SK-N-SH (cell line): ENCODE results near the gene TMEM174. TPM values are rescaled to one million over a fixed set of nuclear protein-coding genes. Genes with fewer than 3 reads are reported as not detected.
A peak's percentile ranks its signal among the peaks of the same experiment; 100 is the strongest.
"Not testable (repeated sequence)": the region's sequence is repeated elsewhere in the genome, so short reads cannot be mapped to it uniquely, and the experiment has no call there.

ENCODE experiments used
- CTCF ChIA-PET: fragments of 300-600, 350-600 bp; formaldehyde crosslinking; extraction: SDS; loops from one replicate; lab custom pipeline; 2021; lab: Yijun Ruan, JAX
- POLR2A ChIA-PET: fragments of 350-600 bp; sonication (Branson Sonifier 250); formaldehyde crosslinking; extraction: SDS; loops from one replicate; lab custom pipeline; 2020; ENCODE audit warnings: antibody characterized with exemption, inconsistent platforms; lab: Yijun Ruan, JAX
- DNase-seq: peaks from one replicate; pipeline ENCODE4 v3.0.0; 2012
- H2AFZ ChIP-seq: fragments of 200-600 bp; sonication (generic); 2 replicates; pipeline ENCODE4 v1.8.1; 2016; ENCODE audit warnings: antibody characterized with exemption, mild to moderate bottlenecking, low read depth
- H3F3A ChIP-seq: fragments of 200-600 bp; sonication (generic); replicated peaks from 2 replicates; pipeline ENCODE3; 2016; ENCODE audit warnings: antibody characterized with exemption, mild to moderate bottlenecking; ENCODE audit not compliant: insufficient read depth
- H3K27ac ChIP-seq, 2 experiments: fragments of 200-500 bp in 1 of 2; fragments of 200-600 bp in 1 of 2; sonication (Bioruptor generic) in 1 of 2; sonication (generic), shearing (Covaris generic) in 1 of 2; 2 replicates each; pipeline versions ENCODE4 v1.5.1 to v1.6.1; 2014 to 2016; ENCODE audit warnings: low read depth in 2 of 2, inconsistent platforms in 1 of 2, low read length in 1 of 2, mild to moderate bottlenecking in 1 of 2, mixed read lengths in 1 of 2
- H3K27me3 ChIP-seq: fragments of 200-600 bp; sonication (generic), shearing (Covaris generic); 2 replicates; pipeline ENCODE4 v1.6.1; 2016; ENCODE audit warnings: mixed run types; ENCODE audit not compliant: insufficient read depth
- H3K36me3 ChIP-seq, 2 experiments: fragments of 200-500 bp in 1 of 2; fragments of 200-600 bp in 1 of 2; sonication (Bioruptor generic) in 1 of 2; sonication (generic) in 1 of 2; replicated peaks in 1 of 2; 2 replicates each; pipeline versions ENCODE3 to v1.5.1; 2014 to 2016; ENCODE audit warnings: low read length in 1 of 2, mild to moderate bottlenecking in 1 of 2; ENCODE audit not compliant: insufficient read depth in 2 of 2, control insufficient read depth in 1 of 2
- H3K4me1 ChIP-seq, 2 experiments: fragments of 200-500 bp in 1 of 2; fragments of 200-600 bp in 1 of 2; sonication (Bioruptor generic) in 1 of 2; sonication (generic), shearing (Covaris generic) in 1 of 2; 2 replicates each; pipeline versions ENCODE4 v1.5.1 to v1.6.1; 2014 to 2016; ENCODE audit warnings: low read depth in 1 of 2, low read length in 1 of 2, mixed run types in 1 of 2; ENCODE audit not compliant: insufficient read depth in 2 of 2, control insufficient read depth in 1 of 2
- H3K4me2 ChIP-seq: fragments of 200-600 bp; sonication (generic), shearing (Covaris generic); 2 replicates; pipeline ENCODE4 v1.6.1; 2017; ENCODE audit warnings: mixed run types
- H3K4me3 ChIP-seq, 2 experiments: fragments of 200-500 bp in 1 of 2; fragments of 200-600 bp in 1 of 2; sonication (Bioruptor generic) in 1 of 2; sonication (generic), shearing (Covaris generic) in 1 of 2; 2 replicates each; pipeline versions ENCODE4 v1.5.1 to v1.8.1; 2014 to 2016; ENCODE audit warnings: low read depth in 2 of 2, inconsistent platforms in 1 of 2, low read length in 1 of 2, mild to moderate bottlenecking in 1 of 2, mixed read lengths in 1 of 2, moderate library complexity in 1 of 2
- H3K79me2 ChIP-seq: fragments of 200-600 bp; sonication (generic); 2 replicates; pipeline ENCODE4 v1.8.1; 2017; ENCODE audit warnings: mild to moderate bottlenecking; ENCODE audit not compliant: insufficient read depth
- H3K9ac ChIP-seq: fragments of 200-600 bp; sonication (generic); 2 replicates; pipeline ENCODE4 v1.6.1; 2017; ENCODE audit warnings: mixed run types
- H3K9me2 ChIP-seq: fragments of 200-600 bp; sonication (generic); 2 replicates; pipeline ENCODE4 v1.6.1; 2017; ENCODE audit warnings: mixed run types
- H3K9me3 ChIP-seq: fragments of 200-600 bp; sonication (generic); 2 replicates; pipeline ENCODE4 v1.6.1; 2017; ENCODE audit warnings: mixed run types, mild to moderate bottlenecking, moderate library complexity
- H4K20me1 ChIP-seq: fragments of 200-600 bp; sonication (generic); 2 replicates; pipeline ENCODE4 v1.6.1; 2017; ENCODE audit warnings: mild to moderate bottlenecking, mixed run types; ENCODE audit not compliant: insufficient read depth
- CTCF ChIP-seq: fragments of 200-600 bp; sonication (generic); IDR thresholded peaks from 2 replicates; pipeline ENCODE4 v1.6.1; 2017; ENCODE audit warnings: antibody characterized with exemption, mild to moderate bottlenecking, moderate library complexity
- FOSL2 ChIP-seq: IDR thresholded peaks from 2 replicates; pipeline ENCODE4 v1.4.0; 2012; ENCODE audit warnings: low read depth, mild to moderate bottlenecking, moderate library complexity, borderline replicate concordance
- FOXJ3 ChIP-seq: sonication (generic); formaldehyde crosslinking; IDR thresholded peaks from 2 replicates; pipeline ENCODE4 v1.5.1; 2020; ENCODE audit warnings: mild to moderate bottlenecking, missing genetic modification reagents
- PBX3 ChIP-seq: IDR thresholded peaks from 2 replicates; pipeline ENCODE4; 2012
- POLR2AphosphoS5 ChIP-seq: IDR thresholded peaks from 2 replicates; pipeline ENCODE4 v1.6.1; 2012; ENCODE audit warnings: low read depth, low read length
- RAD21 ChIP-seq: IDR thresholded peaks from 2 replicates; pipeline ENCODE4 v1.6.1; 2012; ENCODE audit warnings: mild to moderate bottlenecking, low read length
- REST ChIP-seq: IDR thresholded peaks from 2 replicates; pipeline ENCODE4 v1.6.1; 2012; ENCODE audit warnings: mild to moderate bottlenecking, low read depth, low read length, moderate library complexity
- SMC3 ChIP-seq: IDR thresholded peaks from 2 replicates; pipeline ENCODE4 v1.6.1; 2012; ENCODE audit warnings: low read depth, low read length, improper control_type of control experiment
- TAF1 ChIP-seq: IDR thresholded peaks from 2 replicates; pipeline ENCODE4 v1.6.1; 2012; ENCODE audit warnings: low read depth, mild to moderate bottlenecking, low read length, moderate library complexity, borderline replicate concordance
- WGBS: methylation state at CpG from one replicate; pipeline ENCODE4 v1.1.6; 2017; ENCODE audit warnings: low lambda C conversion rate; 5-methylcytosine and 5-hydroxymethylcytosine counted together
- polyA plus RNA-seq, 3 experiments: library from polyadenylated mRNA; depleted of rRNA; stranded (reverse); fragments of >200 nt; gene quantifications; 2 replicates each; pipeline ENCODE4 v1.2.3, GENCODE V29; 2012

TMEM174 gene
- polyA plus RNA-seq, 1 of the 3 experiments (the other 2 are of a cell fraction), result not detected

- ChIA-PET POLR2A (no interaction called here), CTCF (interaction anchor here (0.6 to 4.8 kb wide), 9 partner anchors 13 to 236 kb away, joined by 3 to 90 read pairs (median 4); partner anchors contain the start of gene FOXD1)
- H3K9ac ChIP-seq, result no peak overlapping the region
- H3K27me3 ChIP-seq, result no peaks in the 10 kb centered on the region
- 23% methylated on average over 4 of the region's 4 CpGs for WGBS
- DNase-seq, result no peak
- no peaks in the 10 kb centered on the region for H3K79me2 ChIP-seq
- H4K20me1 ChIP-seq, result no peaks in the 10 kb centered on the region
- H3K4me1 ChIP-seq, result peaks cover 9 to 11% of the 10 kb centered on the region in 2 experiments
- TF ChIP-seq FOSL2 (no peak), TAF1 (no peak), FOXJ3 (CRISPR knock-in tag) (no peak), POLR2AphosphoS5 (no peak), PBX3 (no peak), RAD21 (peak; percentile 48), REST (no peak), CTCF (peak; percentile 57), SMC3 (peak; percentile 46)
- no peaks in the 10 kb centered on the region for H3K9me3 ChIP-seq
- no peak overlapping the region for H3K4me3 ChIP-seq
- H3K36me3 ChIP-seq, result no peaks in the 10 kb centered on the region
- H2AFZ ChIP-seq, result no peak overlapping the region
- no peak overlapping the region for H3K4me2 ChIP-seq
- H3K27ac ChIP-seq, result no peak overlapping the region
- no peaks in the 10 kb centered on the region for H3F3A ChIP-seq
- no peaks in the 10 kb centered on the region for H3K9me2 ChIP-seq
Measured at GRCh38 chr5:73218552-73219171, 45.7 kb downstream of the TMEM174 start.

GRCh38 chr5:73219336-73219735 lies 46.3 kb downstream of the TMEM174 start:
- H2AFZ ChIP-seq, DNase-seq, H3K9me2 ChIP-seq, POLR2A ChIA-PET, H4K20me1 ChIP-seq, H3F3A ChIP-seq, H3K9me3 ChIP-seq, H3K79me2 ChIP-seq, H3K27ac ChIP-seq, H3K27me3 ChIP-seq, H3K4me2 ChIP-seq, H3K4me3 ChIP-seq, H3K36me3 ChIP-seq, H3K9ac ChIP-seq, H3K4me1 ChIP-seq: not testable (repeated sequence)
- CTCF ChIA-PET, result interaction anchor here (2.4 kb wide), 1 partner anchor 18 kb away, joined by 9 read pairs; no protein-coding TSS in a partner anchor
- WGBS, result 64% methylated on average over 3 of the region's 3 CpGs
